ENCODE measurements around the gene SMIM29.

Gene SMIM29

GRCh38 chr6:34223956-34224940 lies 24.6 kb downstream of the SMIM29 start:
- peak; percentile 92 for DNase-seq

- DNase-seq = no peak
Measured at GRCh38 chr6:34223381-34223955, 25.3 kb downstream of the SMIM29 start.

DNA sequence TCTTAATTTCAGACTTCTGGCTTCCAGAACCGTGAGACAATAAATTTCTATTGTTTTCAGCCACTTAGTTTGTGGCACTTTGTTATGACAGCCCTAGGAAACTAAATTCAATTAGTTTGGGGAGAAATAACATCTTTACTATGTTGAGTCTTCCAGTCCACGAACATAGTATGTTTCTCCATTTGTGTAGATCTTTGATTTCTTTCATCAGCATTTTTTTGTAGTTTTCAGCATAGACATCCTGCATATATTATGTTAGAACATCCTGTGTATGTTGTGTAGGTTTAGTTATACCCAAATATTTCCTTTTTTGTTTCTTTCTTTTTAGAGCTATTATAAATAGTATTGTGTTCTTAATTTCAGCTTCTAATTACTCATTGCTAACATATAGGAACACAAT lies 30.1 kb downstream of the SMIM29 start:
- DNase-seq = no peak

DNA sequence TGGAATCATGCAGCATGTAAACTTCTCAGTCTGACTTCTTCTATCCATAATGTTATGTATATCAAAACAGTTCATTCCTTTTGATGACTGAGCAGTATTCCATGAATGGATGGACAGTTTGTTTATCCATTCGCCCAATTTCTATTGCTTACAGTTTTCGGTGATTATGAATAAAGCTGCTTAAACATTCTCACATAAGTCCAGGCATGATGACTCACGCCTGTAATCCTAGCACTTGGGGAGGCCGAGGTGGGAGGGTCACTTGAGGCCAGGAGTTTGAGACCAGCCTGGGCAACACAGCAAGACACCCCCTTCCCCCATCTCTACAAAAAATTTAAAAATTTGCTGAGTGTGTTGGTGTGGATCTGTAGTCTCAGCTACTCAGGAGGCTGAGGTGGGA lies 35.0 kb downstream of the SMIM29 start:
- no peak for DNase-seq

DNA sequence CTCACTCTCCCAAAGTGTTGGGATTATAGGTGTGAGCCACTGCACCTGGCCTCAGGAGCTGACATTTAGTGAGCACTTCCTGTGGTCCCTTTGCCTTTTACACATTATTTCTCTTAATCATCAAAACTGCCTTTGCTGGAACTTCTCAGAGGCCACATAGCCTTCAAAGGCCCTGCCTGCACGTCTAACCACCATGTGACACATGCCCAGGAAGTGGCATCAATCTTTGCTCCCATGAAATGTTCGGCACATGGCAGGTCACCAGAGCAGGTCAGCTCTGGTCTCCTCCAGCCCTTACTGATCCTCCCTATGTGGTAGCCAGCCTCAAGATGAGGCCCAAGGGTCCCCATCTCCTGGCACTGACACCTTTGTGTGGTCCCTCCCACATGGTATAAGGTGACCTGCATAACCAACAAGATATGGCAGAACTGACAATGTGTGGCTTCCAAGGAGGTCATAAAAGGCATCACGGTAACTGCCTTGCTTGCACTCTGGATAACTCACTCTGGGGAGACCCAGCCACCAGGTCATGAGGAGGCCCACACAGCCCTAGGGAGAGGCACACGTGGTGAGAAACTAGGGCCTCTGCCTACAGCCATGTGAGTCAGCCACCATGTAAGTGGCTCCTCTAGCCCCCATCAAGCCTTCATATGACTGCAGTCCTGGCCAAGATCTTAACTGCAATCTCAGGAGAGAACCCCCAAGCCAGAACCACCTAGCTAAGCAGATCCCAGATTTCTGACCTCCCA lies 40.9 kb downstream of the SMIM29 start:
- DNase-seq = no peak

- DNase-seq = no peak
Measured at GRCh38 chr6:34206726-34207125, 42.1 kb downstream of the SMIM29 start.

DNA sequence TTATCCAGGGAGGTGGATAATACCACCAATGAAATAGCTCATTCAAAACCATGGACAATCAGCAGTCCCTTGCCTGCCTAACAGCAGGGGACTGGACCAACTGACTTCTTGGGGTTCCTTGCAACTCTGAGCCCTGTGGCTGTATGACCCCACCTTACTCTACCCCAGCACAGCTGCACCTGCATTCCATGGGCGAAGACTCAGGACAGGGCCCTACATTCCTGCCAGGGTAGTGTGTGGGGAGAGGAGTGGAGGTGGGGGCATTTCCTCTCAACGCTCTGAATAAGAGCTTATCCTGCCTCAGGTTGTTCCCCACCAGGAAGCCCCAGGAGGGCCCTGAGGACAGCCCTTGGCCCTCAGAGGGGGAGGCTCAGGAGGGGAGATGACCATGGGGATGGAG lies 42.9 kb downstream of the SMIM29 start:
- DNase-seq = no peak

- DNase-seq = no peak
Measured at GRCh38 chr6:34205466-34205865, 43.3 kb downstream of the SMIM29 start.

DNA sequence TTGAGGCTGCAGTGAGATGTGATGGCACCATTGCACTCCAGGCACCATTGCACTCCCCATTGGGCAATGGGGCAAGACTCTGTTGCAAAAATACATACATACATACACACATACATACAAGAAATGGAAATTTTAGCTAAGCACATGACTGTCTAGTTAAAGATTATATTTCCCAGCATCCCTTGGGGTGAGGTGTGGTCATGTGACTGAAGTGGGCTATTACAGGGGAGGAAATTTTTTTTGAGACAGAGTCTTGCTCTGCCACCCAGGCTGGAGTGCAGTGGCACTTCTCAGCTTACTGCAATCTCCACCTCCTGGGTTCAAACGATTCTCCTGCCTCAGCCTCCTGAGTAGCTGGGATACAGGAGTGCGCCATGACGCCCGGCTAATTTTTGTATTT lies 44.1 kb downstream of the SMIM29 start:
- no peak for DNase-seq

GRCh38 chr6:34202329-34203201 lies 46.2 kb downstream of the SMIM29 start:
- no peak for DNase-seq

GRCh38 chr6:34201455-34202107 lies 47.2 kb downstream of the SMIM29 start:
- DNase-seq = no peak

DNA sequence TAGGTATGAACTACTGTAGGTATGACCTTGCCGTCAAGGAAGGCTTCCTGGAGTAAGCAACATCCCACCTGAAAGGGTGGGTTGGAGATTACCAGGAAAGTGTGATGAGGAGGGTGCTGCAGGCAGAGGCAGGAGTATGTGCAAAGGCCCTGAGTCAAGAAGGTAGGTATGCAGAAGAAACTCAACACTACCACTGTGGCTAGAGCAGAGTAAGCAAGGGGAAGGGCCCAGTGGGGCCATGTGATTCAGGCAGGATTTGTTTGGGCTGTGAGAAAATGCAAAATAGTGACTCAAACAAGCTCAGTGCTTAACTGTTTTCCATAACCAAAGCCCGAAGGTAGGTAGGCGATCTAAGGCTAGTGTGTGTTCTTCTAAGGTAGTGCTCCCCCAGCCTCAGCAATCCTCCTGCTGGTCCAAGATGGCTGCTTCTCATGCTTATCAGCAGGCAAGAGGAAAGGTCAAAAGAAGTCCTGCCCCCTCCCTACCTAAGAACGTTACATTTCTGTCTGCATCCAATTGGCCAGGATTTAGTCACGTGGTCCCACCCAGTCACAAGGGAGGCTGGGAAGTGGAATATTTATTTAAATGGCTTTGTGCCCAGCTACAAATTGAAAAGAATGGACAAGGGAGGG lies 48.4 kb downstream of the SMIM29 start:
- DNase-seq = no peak

GRCh38 chr6:34196833-34197195 lies 52.0 kb downstream of the SMIM29 start:
- DNase-seq = no peak
